ENCODE data around the gene GPRIN3.

GPRIN3 gene

GRCh38 chr4:89298788-89299152 lies 8.8 kb downstream of the GPRIN3 start:
- Histone ChIP-seq H3K4me3 (ENCODE audit: low read depth, low read length) (no peak overlapping the region), H3K4me1 (ENCODE audit: control insufficient read depth, insufficient read depth, low read length) (peaks cover 5% of the 10 kb centered on the region), H3K9me3 (ENCODE audit: control insufficient read depth, insufficient read depth, low read depth, low read length) (no peaks in the 10 kb centered on the region), H3K27ac (ENCODE audit: extremely low read depth, low read depth, low read length) (peak overlapping the region; percentile 54), H3K36me3 (ENCODE audit: control insufficient read depth in 2 of 2, insufficient read depth in 1 of 2, low read length in 2 of 2) (no peaks in the 10 kb centered on the region)
- CTCF ChIA-PET = interaction anchor here (0.6 kb wide), 1 partner anchor 20 kb away, joined by 4 read pairs; no protein-coding TSS in a partner anchor
- POLR2A ChIA-PET = no interaction called here
- TF ChIP-seq GFI1B (tag by site-specific recombination; IDR thresholded peaks at IDR 0.05) (peak; percentile 48; the same call in 1 of the 2 replicates), ZNF629 (tag by site-specific recombination; IDR thresholded peaks at IDR 0.05) (peak; percentile 37; the same call in 1 of the 2 replicates), KLF8 (tag by site-specific recombination; IDR thresholded peaks at IDR 0.05) (0 out of 2 replicates have a peak, but pooled peaks have one; percentile 41), INSM2 (tag by site-specific recombination; IDR thresholded peaks at IDR 0.05) (0 out of 2 replicates have a peak, but pooled peaks have one; percentile 60), ZNF843 (tag by site-specific recombination; IDR thresholded peaks at IDR 0.05) (peak; percentile 74), ZNF341 (tag by site-specific recombination; IDR thresholded peaks at IDR 0.05; ENCODE audit: low read depth) (peak; percentile 54; the same call in 1 of the 2 replicates), OSR2 (tag by site-specific recombination; IDR thresholded peaks at IDR 0.05) (peak; percentile 62; the same call in 1 of the 2 replicates), ZNF561 (tag by site-specific recombination; IDR thresholded peaks at IDR 0.05; ENCODE audit: borderline replicate concordance) (0 out of 2 replicates have a peak, but pooled peaks have one; percentile 59), ZNF639 (tag by site-specific recombination; IDR thresholded peaks at IDR 0.05) (0 out of 2 replicates have a peak, but pooled peaks have one; percentile 22), ZNF366 (tag by site-specific recombination; conservative IDR thresholded peaks at IDR 0.05) (peak; percentile 45; the same call in 1 of the 2 replicates), ZNF544 (tag by site-specific recombination; IDR thresholded peaks at IDR 0.05) (no peak), SP7 (tag by site-specific recombination; IDR thresholded peaks at IDR 0.05) (peak; percentile 93), ZNF660 (tag by site-specific recombination; IDR thresholded peaks at IDR 0.05) (0 out of 2 replicates have a peak, but pooled peaks have one; percentile 45), ZNF184 (tag by site-specific recombination; IDR thresholded peaks at IDR 0.05) (no peak), ZNF580 (tag by site-specific recombination; IDR thresholded peaks at IDR 0.05) (peak; percentile 18; the same call in 1 of the 2 replicates), BCL11B (tag by site-specific recombination; IDR thresholded peaks at IDR 0.05; ENCODE audit: low read depth) (no peak), FEZF1 (tag by site-specific recombination; IDR thresholded peaks at IDR 0.05) (peak; percentile 73), ZNF785 (tag by site-specific recombination; IDR thresholded peaks at IDR 0.05) (no peak), WT1 (tag by site-specific recombination; IDR thresholded peaks at IDR 0.05) (peak; percentile 81), PRDM6 (tag by site-specific recombination; IDR thresholded peaks at IDR 0.05) (peak; percentile 96), PRDM10 (tag by site-specific recombination; IDR thresholded peaks at IDR 0.05) (0 out of 2 replicates have a peak, but pooled peaks have one; percentile 50), ZNF354C (tag by site-specific recombination; IDR thresholded peaks at IDR 0.05; ENCODE audit: borderline replicate concordance, low read depth) (no peak), PRDM4 (tag by site-specific recombination; IDR thresholded peaks at IDR 0.05) (peak; percentile 45), IKZF3 (tag by site-specific recombination; IDR thresholded peaks at IDR 0.05) (peak; percentile 44; the same call in 1 of the 2 replicates), HOXD13 (CRISPR knock-in tag; IDR thresholded peaks at IDR 0.05; ENCODE audit: borderline replicate concordance) (no peak), TCF7L2 (IDR thresholded peaks at IDR 0.05; ENCODE audit: borderline replicate concordance, low read depth, low read length) (no peak), ZNF221 (tag by site-specific recombination; IDR thresholded peaks at IDR 0.05; ENCODE audit: borderline replicate concordance) (no peak)

Measured in HEK293 (cell line).